HG02759 (cell line): ENCODE results near the gene BCL11A.

ENCODE experiments used
- ATAC-seq: cut with Tn5 transposase; IDR thresholded peaks from one replicate; pipeline ENCODE4 v1.9.1; 2021; ENCODE audit warnings: mild to moderate bottlenecking, moderate library complexity; ENCODE audit not compliant: unreplicated experiment

BCL11A gene

DNA sequence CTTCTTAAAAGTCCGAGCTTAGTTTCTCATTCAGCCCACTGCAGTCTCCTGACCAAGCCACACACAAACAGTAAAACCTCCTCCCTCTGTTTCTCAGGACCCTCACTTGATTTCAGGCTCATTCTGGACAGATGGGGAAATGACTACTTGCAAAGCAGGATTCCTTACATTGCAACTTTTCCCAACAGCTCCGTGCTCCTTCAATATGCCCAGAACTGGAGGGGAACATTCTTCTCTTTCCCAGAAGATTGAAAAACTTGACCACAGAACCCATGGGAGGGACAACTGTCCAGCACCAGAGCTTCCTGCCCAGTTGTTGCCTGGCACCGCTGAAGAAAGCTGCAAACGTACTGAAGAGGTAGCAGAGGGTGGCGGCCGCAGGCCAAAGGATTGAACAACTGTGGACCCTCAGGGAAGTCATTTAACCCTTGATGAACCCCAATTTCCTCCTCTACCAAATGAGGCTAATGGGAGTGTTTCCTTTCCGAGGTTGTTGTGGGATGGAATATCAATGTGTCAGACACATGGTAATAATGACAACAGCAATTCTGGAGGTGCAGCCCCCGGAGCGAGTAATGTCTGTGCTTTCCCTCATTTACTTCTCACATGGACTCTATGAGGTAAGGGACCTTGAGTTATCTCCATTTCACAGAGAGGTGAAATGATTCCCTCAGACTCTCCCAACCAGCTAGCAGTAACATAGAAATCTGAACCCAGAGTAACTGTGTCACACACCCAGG is 25.0 kb downstream of the BCL11A start:
- ATAC-seq, result no peak

DNA sequence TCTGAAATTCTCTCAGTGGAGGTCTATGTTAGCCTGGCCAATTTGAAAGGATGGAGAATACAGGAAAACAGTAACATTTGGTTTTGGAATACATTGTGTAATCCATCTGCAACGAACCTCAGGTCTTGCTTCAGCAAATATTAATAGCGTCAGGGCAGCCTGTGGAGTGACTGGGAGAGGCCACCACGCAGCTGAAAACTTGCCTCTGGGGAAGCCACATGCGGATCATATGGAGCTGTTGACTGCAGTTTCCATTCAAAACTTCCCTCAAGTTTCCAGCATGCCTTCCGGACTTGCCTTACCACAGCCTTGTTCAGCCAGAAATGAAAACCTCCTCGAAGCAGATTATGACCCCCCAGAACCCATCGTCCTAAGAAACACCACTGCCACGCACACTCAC is 25.7 kb downstream of the BCL11A start:
- no peak for ATAC-seq

- ATAC-seq, result no peak
These were observed 26.8 kb downstream of the BCL11A start for GRCh38 chr2:60526623-60527022.

DNA sequence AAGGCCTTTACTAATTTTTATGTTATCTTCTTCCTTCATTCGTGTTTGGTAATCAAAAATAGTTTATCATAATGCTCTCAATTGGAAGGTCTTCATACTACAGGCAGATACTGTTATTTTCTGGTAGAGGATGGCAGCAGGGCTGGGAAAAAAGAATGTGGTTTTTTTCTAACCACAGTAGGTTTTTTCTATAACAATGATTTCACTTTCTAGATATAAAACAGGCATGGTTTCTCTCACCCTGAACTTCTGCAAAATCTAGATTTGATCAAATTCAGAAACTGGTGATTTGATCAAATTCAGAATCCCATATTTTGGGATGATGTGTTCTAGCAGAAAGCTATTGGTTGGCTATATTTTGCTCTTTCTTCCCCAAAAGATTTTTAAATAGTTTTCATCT is 27.6 kb downstream of the BCL11A start:
- ATAC-seq, result no peak

GRCh38 chr2:60524874-60525273 is 28.6 kb downstream of the BCL11A start:
- no peak for ATAC-seq

GRCh38 chr2:60523963-60524362 is 29.5 kb downstream of the BCL11A start:
- no peak for ATAC-seq

GRCh38 chr2:60522462-60522861 is 31.0 kb downstream of the BCL11A start:
- ATAC-seq, result no peak

- ATAC-seq, result peak; percentile 44
These were observed 31.8 kb downstream of the BCL11A start for GRCh38 chr2:60521626-60522025.

DNA sequence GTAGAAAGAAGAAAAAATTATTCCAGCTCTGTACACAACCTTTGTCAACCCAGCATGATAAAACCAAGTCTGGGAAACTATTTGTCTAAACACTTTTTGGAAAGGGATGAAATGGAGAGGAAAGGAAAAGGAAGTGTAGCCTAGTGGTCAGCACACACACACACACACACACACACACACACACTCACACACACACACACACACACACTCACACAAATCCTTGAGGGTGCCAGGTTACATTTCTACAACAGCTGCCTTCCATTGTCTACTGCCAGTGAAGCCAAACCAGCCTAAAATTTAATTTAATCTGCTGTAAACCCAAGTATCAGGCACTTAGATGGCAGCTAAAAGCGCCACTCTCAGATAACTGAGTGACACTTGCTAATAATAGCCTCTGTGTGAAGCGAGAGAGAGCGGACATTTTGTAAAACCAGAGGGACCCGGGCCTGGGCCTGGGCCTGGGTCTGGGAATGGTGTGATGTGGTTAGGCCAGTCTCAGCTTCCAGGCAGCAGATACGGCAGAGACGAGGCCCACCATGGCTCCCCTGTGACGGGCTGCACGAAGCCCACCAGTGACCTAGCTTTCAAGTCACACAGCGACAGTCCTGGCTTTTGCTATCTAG is 32.4 kb downstream of the BCL11A start:
- ATAC-seq, result no peak

GRCh38 chr2:60520151-60520876 is 33.1 kb downstream of the BCL11A start:
- ATAC-seq, result no peak

- ATAC-seq, result no peak
These were observed 34.1 kb downstream of the BCL11A start for GRCh38 chr2:60519231-60519863.

GRCh38 chr2:60518567-60518966 is 34.9 kb downstream of the BCL11A start:
- no peak for ATAC-seq

GRCh38 chr2:60517446-60517845 is 36.0 kb downstream of the BCL11A start:
- no peak for ATAC-seq

GRCh38 chr2:60516826-60517225 is 36.6 kb downstream of the BCL11A start:
- ATAC-seq, result no peak

DNA sequence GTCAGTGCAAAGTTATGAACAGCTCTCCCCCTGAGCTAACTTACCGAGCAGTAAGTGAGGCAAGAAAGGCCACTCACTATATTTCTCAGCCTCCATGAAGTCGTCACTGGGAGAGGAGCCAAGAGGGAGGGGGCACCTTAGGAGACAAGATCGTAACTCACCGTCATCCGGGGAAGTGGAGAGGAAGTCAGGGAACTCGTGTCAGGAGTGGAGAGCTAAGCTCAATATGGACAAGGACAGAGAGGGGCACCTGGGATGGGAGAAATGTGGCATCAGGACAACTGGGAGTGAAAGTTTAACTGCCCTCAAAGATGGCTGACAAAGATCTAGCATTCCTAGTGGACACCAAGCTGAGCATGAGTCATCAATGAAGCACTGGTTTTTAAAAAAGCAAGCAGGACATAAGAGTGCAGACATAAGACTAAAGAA is 37.1 kb downstream of the BCL11A start:
- ATAC-seq, result peak; percentile 2

GRCh38 chr2:60515721-60516226 is 37.7 kb downstream of the BCL11A start:
- peak; percentile 83 for ATAC-seq

DNA sequence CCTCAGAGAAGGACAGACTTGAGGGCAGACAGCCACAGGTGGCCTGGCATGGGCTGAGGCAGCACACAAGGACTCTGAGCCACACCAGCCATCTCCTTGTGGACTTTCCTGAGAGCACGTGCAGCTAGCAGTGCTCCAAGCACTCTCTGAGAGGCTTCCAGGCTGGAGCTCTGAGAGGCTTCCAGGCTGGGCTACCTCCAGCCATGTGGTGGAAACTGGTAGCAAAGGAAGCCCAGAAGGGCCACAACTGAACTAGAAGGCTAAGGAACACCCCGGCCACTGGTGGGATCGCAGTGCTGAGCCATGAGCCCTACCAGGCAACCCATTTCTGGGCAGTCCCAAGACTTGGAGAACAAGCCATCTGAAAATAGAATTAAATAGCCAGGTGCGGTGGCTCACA is 39.5 kb downstream of the BCL11A start:
- no peak for ATAC-seq

DNA sequence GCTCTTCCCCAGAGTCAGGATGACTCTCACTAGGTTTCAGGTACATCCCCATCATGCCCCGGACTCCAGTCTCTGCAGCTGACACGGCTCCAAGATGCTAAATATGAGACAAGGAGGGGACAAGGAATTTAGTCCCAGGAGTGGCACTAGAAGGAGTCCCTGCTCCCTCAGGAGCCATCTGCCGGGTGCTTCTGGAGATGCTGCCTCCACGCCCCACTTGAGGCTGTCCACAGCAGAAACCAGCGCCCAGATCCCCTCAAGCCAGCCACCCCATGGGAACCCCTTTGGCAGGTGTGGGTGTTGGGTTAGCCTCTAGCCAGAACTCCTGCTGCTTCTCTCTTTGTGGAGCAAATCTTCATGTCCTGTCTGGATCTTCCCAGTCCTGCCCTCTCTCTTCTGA is 40.3 kb downstream of the BCL11A start:
- no peak for ATAC-seq

DNA sequence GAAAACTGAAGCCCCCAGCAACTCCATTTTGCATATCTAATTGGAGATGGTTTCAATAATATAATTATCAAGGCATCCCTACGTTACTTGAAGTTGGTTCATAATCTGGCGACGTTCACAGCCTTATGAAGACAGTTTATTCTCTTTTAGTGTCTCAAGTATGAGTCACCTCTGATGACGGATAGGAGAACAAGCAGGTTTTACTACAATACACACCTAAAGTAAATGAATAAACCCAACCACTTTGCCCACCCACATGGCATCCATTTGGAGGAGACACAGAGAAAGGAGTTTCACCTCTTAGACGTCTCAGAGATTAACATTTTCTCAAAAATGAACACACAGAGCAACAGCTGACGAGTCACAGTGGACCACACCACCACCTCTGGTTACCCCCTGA is 40.8 kb downstream of the BCL11A start:
- no peak for ATAC-seq

DNA sequence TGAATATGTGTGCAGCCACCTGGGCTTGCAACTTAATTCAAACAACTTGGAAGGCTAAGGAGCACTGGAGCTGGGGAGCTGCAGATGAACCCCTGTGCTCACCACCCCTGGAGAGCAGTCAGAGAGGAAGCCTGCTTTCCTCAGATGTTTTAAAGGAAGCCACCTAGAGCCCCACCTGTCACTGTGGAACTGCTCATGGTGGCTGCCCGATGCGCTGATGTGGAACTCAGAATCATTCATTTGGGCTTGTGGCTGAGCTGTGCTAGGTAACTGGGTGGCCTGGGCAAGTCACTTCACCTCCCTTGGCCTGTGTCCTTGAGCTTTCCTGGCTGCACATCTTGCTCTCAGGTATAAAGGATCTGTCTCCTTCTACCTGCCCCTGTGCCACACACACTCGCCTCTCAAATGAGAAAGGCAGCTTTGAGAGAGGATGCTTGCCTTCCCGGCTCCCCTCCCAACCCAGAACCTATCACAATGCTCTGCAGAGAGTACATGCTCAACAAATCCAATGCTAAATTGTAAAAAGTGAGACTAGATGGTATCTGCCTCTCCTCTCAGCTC is 41.3 kb downstream of the BCL11A start:
- ATAC-seq, result peak; percentile 31

- no peak for ATAC-seq
These were observed 42.7 kb downstream of the BCL11A start for GRCh38 chr2:60510713-60511112.
